DMS79 (cell line): Measurements from ENCODE around the gene SWSAP1.
A peak's percentile ranks its signal among the peaks of the same experiment; 100 is the strongest.
"Not testable (repeated sequence)": the region's sequence is repeated elsewhere in the genome, so short reads cannot be mapped to it uniquely, and the experiment has no call there.

ENCODE experiments used
- DNase-seq: peaks from one replicate; lab custom pipeline; 2025; lab: John Stamatoyannopoulos, UW

Gene SWSAP1

GRCh38 chr19:11378319-11379189 is 4.1 kb downstream of the SWSAP1 start:
- DNase-seq, result no peak

- DNase-seq, result not testable (repeated sequence)
Observed at GRCh38 chr19:11379269-11379845, 4.9 kb downstream of the SWSAP1 start.

DNA sequence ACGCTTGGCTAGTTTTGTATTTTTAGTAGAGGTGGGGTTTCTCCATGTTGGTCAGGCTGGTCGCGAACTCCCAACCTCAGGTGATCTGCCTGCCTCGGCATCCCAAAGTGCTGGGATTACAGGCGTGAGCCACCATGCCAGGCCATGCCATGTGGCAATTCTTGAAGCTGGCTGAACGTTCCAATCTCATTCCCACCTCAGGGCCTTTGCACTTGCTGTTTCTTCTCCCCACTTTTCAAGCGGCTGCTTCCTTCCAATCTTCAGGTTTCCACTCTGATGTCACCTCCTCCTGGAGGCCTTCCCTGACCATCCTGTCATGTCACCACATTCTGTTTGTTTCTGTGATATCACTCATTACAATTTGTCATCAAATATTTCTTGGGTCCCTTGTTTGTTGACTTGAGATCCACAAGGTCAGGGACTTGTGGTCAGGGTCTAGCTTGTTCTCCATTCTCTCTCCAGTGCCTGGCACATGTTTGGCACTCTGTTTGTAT is 5.4 kb downstream of the SWSAP1 start:
- DNase-seq, result no peak

DNA sequence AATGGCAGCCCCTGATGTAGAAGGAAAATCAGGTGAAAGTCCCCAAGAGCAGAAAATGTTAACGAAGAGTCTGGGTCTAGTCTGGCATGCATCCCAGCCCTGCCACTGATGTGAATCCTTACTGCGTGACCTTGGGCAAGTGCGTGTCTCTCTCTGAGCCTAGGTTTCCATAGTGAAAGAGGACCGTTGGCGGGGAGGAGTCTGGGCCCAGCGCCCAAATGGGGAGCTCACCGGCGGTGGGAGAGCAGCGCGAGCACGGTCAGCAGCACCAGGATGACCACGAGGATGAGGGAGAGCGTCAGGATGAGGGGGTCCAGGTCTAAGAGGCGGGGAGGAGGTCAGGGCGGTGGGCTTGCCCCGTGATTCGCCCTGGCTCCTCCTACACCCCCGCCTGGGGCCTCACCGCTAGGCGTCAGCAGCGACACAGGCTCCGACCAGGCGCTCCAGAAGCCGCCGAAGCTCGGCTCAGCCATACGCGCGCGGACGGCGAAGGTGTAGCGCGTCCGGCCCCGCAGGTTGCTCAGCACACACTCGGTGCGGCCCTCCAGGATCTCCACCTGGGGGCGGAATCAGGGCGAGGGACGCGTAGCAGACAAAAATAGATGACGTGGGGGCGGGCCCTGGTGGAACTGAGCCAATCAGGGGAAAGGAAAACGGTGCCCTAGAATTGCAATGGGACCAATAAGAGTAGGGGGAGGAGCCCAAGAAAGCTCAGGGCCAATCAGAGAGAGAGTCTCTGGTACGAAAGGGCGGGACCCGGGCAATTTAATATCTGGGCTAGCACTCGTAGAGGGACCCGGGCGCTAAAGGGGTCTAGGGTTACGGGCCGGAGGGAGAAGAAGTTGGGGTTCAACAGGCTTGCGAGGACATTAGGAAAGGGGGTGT is 6.4 kb downstream of the SWSAP1 start:
- no peak for DNase-seq

DNA sequence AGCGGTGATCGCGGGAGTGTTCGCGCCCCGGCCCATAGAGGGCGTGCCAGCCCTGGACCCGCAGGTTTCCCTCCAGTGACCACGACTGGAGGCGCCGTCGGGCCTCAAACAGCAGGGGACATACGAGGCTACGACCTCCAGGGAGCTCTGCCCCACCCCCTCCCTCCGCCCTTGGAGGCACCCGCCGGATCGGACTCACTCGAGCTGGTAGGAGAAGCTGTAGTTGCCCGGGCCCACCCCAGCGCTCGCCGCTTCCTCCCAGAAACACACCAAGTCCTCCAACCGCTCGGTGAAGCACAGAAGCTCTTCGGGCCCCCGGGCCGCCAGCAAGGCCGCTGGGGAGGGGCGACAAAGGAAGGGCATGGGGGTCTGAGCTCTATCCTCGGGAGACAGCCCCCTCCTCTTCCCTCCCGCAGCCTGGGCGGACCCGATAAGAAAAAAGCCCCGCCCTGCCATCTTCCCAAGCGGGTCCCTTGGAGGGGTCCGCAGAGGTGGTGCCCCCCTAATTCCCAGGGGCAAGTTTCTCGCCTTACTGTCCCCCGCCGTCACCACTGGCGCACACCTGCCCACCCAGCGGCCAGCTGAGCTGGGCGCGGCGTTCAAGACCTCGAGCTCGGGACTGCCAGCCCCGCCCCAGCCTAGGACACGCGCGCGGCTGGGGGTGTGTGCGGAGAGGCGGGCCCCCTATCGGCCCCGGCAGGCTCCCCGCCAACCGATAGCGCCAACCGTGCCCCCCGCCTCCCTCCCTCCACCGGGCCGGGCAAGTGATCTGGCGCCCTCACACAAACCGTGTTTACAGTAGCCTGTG is 8.6 kb downstream of the SWSAP1 start:
- peak; percentile 25 for DNase-seq

DNA sequence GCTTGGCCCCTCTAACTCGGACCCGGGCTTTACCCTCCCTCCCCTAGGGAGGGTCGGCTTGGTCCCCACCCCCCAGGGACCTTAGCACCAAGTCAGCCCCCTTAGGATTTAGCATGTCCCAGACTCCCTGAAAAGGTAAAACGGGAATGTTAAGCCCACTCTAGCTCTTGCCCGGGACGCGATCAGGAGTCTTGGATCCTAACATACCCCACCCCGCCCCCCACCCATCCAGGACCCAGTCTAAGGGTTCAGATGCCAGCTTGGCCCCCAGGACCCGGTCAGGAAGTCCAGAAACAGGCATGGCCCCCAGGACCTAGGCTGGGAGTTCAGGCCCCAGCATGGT is 9.2 kb downstream of the SWSAP1 start:
- no peak for DNase-seq

DNA sequence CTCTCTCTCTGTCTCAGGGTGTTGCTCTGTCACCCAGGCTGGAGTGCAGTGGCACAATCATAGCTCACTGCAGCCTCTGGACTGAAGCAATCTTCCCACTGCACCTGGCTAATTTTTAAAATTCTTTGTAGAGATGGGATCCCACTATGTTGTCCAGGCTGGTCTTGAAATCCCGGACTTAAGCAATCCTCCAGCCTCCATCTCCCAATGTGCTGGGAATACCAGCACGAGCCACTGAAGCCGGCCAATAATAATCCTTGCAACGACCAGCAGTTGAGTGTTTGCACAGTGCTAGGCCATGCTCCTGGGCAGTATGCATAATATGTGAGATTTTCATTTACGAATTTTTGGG is 10.3 kb downstream of the SWSAP1 start:
- DNase-seq, result no peak

- no peak for DNase-seq
Observed at GRCh38 chr19:11387162-11388034, 12.9 kb downstream of the SWSAP1 start.

GRCh38 chr19:11390359-11390758 is 15.9 kb downstream of the SWSAP1 start:
- no peak for DNase-seq

DNA sequence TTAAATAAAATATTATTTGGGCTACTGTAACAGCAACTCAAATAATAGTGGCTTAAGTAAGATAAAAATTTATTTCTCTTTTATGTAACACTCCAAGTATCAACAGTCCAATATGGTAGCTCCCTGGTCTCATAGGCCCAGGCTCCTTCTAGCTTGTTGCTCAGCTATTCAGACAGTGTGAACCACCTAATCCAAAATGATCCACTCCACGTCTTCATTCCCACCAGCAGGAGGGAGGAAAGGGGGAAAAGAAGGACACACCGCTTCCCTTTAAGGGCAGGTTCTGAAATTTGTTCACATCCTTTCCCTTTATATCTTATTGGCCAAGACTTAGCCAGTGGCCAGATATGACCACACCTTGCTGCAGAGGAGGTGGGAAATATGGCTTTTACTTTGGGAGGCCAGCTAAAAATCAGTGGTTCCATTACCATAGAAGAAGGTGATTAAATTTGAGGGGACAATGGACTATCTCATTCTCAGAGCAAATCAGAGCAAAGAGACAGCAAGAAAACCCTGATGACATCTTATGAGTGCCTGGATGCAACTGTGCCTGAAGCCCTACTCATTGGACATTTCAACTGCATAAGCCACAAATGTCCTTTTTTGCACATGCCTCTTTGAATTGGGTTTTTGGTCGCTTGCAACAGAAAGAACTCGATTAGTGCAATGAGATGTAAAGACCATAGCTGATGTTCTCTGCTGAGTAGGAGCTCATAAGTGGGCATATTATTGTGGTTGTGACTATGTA is 16.6 kb downstream of the SWSAP1 start:
- no peak for DNase-seq

- DNase-seq, result no peak
Observed at GRCh38 chr19:11397089-11397610, 22.7 kb downstream of the SWSAP1 start.

GRCh38 chr19:11399667-11400066 is 25.2 kb downstream of the SWSAP1 start:
- DNase-seq, result no peak

DNA sequence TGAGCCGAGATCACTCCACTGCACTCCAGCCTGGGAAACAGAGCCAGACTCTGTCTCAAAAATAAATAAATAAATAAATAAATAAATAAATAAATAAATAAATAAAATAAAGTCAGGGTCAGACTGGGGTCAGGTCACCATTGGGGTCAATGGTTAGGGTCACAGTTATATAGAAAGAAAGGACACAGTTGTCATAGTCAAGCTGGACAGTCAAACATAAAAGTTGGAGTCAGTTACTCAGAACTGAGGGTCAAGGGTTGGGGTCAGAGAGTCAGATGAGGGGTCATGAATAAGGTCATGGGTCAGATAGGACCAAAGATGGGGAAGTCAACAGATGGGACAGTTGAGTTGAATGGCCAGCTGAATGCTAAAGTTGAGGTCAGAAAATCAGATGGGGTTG is 26.3 kb downstream of the SWSAP1 start:
- no peak for DNase-seq

- no peak for DNase-seq
Observed at GRCh38 chr19:11401808-11402543, 27.5 kb downstream of the SWSAP1 start.

- no peak for DNase-seq
Observed at GRCh38 chr19:11404588-11405222, 30.2 kb downstream of the SWSAP1 start.

DNA sequence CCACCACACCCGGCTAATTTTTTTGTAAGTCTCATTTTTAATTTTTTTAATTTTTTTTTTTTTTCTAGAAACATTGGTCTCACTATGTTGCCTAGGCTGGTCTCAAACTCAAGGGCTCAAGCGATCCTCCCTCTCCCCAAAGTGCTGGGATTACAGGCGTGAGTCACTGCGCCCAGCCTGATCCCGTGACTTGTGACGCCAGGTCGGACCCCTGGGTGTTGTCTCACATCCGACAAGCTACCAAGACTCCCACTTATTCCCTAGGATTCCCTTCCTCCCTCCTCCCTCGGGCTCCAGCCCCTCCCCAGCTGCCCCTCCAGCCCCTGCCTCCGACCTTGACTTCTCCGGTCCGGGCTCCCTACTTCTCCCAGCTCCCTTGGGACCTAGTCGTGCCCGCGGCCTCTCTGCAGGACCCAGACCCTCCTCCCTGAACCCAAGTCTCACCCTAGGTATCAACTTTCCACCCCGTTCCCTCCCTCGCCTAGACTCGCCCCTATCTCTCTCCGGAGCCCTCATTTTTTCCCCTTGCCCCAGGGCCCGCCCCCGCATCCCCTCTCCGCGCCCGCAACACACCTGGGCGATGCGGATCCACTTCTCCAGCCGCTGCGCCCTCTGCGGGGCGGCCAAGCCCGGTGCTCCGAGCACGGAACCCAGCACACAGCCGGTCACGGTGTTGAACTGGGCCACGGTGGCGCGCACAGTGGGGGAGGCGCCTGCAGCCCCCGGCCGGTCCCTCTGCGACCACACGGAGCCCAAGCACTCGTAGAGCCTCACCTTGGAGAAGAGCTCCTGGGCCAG is 31.6 kb downstream of the SWSAP1 start:
- DNase-seq, result no peak

DNA sequence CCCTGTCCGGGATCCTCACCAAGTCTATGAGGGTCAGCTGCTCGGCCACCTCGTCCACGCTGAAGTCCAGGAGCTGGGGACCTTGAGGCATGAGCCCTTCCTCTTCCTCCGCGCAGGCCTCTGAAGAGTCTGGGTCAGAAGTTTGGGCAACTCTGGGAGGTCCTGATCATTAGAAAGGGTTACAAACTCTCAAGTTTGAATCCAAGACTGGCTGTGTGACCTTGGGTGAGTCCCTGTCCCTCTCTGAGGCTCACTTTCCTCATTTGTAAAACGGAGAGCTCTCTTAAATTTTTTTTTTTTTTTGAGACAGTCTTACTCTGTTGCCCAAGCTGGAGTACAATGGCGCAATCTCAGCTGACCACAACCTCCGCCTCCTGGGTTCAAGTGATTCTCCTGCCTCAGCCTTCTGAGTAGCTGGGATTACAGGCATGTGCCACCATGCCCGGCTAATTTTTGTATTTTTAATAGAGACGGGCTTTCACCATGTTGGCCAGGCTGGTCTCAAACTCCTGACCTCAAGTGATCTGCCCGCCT is 32.3 kb downstream of the SWSAP1 start:
- not testable (repeated sequence) for DNase-seq

DNA sequence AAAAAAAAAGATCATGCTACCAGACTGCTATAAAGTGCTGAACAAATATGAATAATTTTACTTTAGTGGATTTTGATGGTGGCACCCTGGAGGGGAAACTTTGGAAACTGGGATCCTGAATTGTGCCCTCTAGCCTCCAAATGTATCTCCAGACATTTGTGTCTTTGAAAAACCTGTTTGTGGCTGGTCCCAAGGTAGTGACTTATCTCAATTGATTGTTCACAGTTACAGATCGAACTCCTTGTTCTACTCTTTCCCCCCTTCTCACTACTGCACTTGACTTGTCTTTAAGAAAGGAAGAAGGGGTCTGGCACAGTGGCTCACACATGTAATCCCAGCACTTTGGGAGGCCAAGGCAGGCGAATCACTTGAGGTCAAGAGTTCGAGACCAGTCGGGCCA is 34.1 kb downstream of the SWSAP1 start:
- no peak for DNase-seq
